Right kidney (tissue), 9 donors: Measurements from ENCODE around the gene FBXO31.

Experiments
- DNase-seq: peaks from one replicate; pipeline ENCODE4 v3.0.0-alpha.2; 2016
- long read RNA-seq, 8 donors: transcript quantifications; one replicate each; lab custom pipeline, GENCODE V29; 2026

FBXO31 gene
- long read RNA-seq, donor 1, full-length matches to known transcripts = 2 of 2 reads
- long read RNA-seq, donor 1, partial matches to known transcripts = 0 of 2 reads
- long read RNA-seq, donor 1, other reads (novel, unspliced or antisense) = 0 of 2 reads
- long read RNA-seq, donor 2 = 0 reads
- long read RNA-seq, donor 3, full-length matches to known transcripts = 1 of 1 reads
- long read RNA-seq, donor 3, partial matches to known transcripts = 0 of 1 reads
- long read RNA-seq, donor 3, other reads (novel, unspliced or antisense) = 0 of 1 reads
- long read RNA-seq, donor 4, full-length matches to known transcripts = 3 of 76 reads
- long read RNA-seq, donor 4, partial matches to known transcripts = 73 of 76 reads
- long read RNA-seq, donor 4, other reads (novel, unspliced or antisense) = 0 of 76 reads
- long read RNA-seq, donor 5, full-length matches to known transcripts = 2 of 2 reads
- long read RNA-seq, donor 5, partial matches to known transcripts = 0 of 2 reads
- long read RNA-seq, donor 5, other reads (novel, unspliced or antisense) = 0 of 2 reads
- long read RNA-seq, donor 6, full-length matches to known transcripts = 1 of 1 reads
- long read RNA-seq, donor 6, partial matches to known transcripts = 0 of 1 reads
- long read RNA-seq, donor 6, other reads (novel, unspliced or antisense) = 0 of 1 reads
- long read RNA-seq, donor 7 = 0 reads
- long read RNA-seq, donor 8, full-length matches to known transcripts = 4 of 4 reads
- long read RNA-seq, donor 8, partial matches to known transcripts = 0 of 4 reads
- long read RNA-seq, donor 8, other reads (novel, unspliced or antisense) = 0 of 4 reads

GRCh38 chr16:87383505-87384161 lies at the start of gene FBXO31:
TSS of gene FBXO31 (minus strand) at chr16:87383776. CDS start at chr16:87383744, 32 bp downstream.
- DNase-seq = peak; percentile 74

DNA sequence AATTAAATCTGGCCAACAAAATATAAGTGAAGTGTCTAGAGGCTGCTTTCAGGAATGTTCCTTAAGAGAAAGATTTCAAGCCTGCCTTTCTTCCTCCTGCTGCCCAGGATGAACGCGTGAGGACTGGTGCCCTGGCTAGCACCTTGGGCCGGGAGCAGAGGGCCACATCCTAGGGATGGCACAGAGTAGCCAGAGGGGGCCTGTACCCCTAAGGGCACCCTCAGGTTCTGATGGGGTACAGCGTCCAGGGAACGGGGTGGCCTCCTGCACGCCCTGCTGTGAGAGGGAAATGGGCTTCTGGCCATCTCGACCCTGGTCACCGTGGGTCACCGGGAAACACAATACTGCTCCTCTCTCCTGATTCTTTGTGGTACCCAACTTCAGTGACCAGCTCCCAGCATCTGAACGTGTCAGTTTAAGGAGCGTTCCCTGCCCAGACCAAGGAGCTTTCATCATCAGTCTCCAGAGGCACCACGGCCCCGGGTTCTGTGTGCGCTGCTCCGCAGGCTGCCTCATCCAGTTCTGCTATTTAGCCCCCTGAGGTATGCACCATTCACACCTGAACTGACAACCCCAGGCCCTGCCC lies 48.8 kb upstream of the FBXO31 start:
- no peak for DNase-seq

- DNase-seq = no peak
Measured at GRCh38 chr16:87431926-87432325, 48.4 kb upstream of the FBXO31 start.

- DNase-seq = no peak
Measured at GRCh38 chr16:87426423-87427215, 43.0 kb upstream of the FBXO31 start.

- DNase-seq = no peak
Measured at GRCh38 chr16:87425941-87426340, 42.4 kb upstream of the FBXO31 start.

DNA sequence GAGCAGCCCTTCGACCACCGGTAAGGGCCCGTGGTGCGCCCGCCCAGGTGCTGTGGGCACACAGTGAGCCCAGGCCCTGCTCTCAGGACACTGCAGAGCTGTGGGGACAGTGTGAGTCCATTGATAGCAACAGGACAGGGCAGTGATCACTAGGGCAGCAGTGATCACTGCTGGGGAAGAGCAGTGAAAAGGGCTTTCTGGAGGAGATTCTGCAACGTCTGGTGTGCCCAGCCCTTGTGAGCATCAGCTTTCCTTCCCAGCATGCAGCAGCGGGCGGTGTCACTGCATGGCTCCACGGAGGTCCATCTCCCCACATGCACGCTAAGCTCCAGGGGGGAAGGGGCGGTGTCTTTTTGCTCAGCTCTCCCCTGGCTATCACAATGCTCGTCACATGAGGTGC lies 40.7 kb upstream of the FBXO31 start:
- DNase-seq = no peak

DNA sequence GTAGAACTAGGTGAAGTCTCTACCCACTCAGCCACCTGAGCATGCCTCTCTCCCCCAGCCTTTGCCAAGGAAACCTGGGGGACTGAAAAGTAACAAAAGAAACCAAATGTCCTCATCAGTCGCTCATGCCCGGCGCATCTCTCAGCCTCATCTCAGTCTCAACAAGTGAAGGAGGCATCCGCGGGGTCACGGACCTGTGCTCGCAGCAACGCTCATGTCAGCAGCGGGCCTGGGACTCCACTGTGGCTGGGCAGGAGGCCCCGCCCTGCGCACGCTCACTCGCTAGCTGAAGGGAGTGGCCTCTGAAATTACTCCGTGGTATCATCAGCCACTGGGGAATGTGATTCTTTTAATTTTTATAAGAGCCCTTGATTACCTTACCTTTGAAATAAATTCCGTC lies 39.9 kb upstream of the FBXO31 start:
- DNase-seq = no peak

- DNase-seq = no peak
Measured at GRCh38 chr16:87422106-87422505, 38.5 kb upstream of the FBXO31 start.

DNA sequence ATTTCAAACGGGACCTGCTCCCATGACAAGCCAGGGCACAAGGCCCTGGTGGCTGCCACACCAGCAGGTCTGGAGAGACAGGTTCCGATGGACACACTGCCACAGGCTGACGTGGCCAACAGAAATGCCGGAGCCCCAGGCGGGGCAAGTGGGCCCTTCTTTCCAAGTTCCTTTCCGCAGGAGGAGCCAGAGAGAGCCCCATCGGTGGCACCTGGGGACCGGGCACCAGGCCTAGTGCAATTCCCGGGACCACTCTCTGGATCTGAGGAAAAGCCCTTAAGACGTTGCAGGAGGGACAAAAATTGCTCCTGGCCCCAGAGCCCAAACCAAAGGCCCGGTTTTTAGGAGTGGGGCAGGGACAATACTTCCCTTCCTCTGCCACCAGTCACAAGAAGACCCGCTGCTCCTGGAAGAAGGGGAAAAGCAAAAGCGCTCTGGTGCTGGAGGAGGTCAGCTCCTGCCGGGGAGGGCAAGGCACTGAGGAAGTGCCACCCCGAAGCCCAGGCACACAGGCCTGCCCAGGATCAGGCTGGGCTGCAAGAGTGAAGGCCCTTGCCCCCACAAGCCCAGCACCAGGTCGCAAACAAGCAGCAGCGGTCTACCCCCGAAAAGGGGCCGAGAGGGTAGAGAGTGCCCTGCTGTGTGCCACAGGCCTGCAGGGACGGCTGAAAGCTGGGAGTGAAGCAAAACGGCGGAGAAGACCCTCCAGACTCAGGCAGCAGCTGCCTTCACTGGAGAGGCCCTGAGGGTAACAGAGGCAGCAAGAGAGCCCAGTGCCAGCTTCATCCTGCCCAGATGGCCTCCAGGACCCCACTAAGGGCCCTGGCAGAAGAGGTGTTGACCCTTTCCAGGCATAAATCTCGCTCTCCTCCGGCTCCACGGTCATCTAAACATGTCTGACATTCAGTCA lies 37.7 kb upstream of the FBXO31 start:
- DNase-seq = no peak

DNA sequence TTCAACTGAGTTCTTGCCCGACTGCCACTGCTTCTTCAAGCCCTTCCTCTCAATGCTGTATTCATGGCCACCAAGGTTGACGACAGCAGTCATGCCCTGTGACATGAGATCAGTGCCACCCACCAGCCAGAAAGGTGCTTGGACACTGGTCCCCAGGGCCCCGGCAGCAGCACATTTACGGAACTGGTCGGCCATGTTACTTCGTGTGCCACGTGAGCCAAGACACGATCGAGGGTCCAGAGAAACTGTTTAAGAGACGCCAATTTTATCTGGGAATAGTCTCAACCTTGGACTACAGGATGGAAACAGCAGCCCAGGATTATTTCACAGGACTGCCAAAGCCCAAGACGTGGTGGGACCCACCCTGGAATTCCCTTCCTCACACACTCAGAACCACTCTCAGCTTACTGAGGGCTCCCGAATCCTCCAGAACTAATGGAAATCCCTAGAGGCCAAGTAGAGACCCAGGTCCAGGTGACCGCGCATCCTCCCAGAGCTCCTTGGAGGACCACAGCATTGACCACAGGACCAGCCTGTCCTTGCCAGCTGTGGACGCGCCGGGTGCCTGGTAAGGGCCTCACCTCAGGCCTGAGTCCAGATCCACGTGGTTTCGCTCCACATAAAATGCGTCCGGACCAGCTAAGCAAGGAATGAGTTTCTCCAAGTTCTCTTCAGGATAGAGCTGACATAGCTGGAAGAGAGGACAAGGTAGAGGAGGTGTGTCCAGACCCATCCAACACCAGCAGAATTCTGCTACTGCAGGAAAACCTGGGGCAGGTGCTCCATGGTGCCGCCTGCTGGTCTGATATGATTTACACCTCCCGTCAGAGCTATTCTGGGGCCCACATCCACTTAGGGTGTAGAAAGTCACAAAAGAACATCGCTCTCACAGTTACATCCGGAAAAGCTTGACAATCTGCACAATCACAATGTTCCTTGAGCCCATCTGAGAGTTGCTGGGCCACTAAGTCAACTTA lies 36.7 kb upstream of the FBXO31 start:
- no peak for DNase-seq

GRCh38 chr16:87418644-87419043 lies 35.1 kb upstream of the FBXO31 start:
- no peak for DNase-seq

DNA sequence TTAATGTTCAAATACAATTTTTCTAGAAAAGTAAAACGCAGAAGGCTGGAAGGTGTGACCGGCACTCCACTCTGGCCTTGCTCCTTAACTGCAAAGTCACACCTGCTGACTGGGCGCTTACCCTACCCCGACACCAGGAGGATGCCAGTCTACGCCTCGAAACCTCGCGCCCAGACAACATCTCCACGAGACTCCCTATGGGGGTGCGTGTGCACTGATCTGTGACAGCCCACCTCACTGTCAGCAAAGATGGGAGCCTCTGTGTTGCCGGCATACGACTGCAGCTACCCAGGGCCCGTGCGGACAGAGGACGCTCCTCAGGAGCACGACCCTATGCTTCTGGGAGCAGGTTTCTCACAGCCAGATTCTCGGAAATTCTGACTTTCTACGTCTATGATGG lies 34.6 kb upstream of the FBXO31 start:
- DNase-seq = no peak

DNA sequence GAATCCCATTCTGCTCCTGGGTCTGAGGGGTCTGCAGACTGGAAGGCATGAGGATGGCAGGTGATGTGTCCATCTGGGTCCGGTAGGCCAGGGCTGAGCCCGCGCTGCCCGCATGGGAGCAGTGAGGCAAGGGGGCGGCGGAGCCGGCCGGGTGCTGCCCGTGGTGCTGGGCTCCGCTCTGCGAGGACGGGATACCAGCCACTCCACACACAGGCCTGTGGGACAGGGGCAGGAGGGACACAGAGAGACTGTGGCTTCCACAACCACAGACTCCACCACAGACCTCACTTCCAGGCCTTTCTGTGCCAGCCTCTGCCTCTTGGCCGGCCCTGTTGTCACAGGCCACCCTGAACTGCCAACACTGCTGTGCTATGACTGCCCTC lies 33.9 kb upstream of the FBXO31 start:
- DNase-seq = peak; percentile 32

- DNase-seq = no peak
Measured at GRCh38 chr16:87416826-87417527, 33.4 kb upstream of the FBXO31 start.

- DNase-seq = no peak
Measured at GRCh38 chr16:87415441-87415840, 31.9 kb upstream of the FBXO31 start.

DNA sequence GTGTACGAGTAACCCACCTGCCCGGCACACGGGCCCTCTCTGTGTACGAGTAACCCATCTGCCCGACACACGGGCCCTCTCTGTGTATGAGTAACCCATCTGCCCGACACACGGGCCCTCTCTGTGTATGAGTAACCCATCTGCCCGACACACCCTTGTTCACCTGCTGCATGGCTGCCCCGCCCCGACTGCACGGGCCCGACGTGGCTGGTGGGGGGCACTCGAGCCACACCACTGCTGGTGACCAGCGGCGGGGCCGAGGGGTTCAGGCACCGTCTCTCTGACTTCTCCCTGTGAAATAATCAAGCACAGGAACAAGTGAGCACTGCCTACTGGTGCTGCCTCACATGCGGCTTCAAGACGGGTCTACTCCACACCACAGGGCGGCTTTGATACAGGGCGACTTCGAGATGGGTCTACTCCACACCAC lies 30.7 kb upstream of the FBXO31 start:
- DNase-seq = no peak

- DNase-seq = no peak
Measured at GRCh38 chr16:87412996-87413421, 29.4 kb upstream of the FBXO31 start.

DNA sequence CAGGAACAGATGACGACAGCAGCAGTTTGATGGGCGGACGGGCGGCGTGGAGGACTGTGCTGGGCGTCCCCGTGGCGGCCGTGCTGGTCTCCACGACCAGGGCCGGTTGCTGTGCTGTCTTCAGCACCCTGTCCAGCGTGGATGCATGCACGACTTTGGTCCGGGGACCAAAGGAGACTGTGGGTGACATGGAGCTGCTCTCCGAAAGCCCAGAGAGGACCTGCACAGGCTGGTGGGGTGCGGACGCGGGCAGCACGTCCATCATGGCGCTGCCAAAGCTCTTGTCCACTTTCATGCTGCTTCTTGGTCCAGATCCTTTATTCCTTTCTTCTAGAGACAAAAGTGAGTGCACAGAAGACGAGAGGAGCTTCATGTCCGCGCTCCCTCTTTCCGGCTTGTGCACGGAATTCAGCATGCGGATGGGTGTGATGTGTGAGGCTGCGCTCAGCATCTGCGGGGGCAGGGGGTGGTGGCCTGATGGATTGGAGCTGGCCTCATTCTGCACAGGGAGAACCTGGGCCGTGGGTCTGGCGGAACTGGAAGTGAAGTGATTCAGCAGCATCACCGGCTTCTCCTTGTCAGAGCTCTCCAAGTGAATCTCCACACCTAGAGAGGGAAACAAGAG lies 28.9 kb upstream of the FBXO31 start:
- no peak for DNase-seq
